DMS 273 (cell line): ENCODE data around the gene SLMAP.

ENCODE experiments used
- DNase-seq: peaks from one replicate; lab custom pipeline; 2025; ENCODE audit not compliant: unreplicated experiment; lab: John Stamatoyannopoulos, UW

SLMAP gene

GRCh38 chr3:57937092-57937491 lies 181.0 kb downstream of the SLMAP start:
- no peak for DNase-seq

DNA sequence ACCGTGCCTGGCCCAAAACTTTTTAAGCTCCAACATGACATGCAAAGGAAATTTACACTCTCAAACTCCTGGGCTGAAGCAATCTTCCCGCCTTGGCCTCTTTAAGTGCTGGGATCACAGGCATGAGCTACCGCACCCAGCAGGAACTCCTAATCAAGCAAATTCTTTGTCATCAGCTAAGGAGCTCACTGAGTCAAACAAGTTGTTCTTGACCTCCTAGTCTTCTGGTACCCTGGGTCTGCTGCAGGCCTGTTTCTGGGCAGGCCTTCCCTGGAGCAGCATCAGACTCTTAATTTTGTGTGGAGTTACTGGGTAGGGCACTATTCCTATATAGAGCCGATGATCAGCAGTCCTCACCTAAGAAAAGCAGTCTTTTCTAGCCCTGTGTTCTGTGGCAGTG lies 183.7 kb downstream of the SLMAP start:
- no peak for DNase-seq

DNA sequence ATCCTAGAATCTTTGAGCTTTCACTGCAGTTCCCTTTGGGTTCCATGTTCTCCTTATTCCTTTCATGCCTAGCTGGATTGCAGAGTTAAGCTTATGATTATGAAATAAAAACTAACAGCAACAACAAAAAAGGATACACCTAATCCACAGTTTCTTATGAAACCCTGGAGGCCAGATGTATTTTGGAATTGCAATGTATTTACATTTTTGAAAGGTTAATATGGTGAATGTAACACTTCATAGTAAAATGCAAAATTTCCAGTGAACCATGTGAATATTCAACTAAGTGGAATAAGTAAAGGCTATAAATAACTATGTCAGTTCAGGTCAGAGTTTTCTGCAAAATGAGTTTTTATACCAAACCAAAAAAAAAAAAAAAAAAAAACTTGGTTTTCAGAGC lies 186.3 kb downstream of the SLMAP start:
- DNase-seq = no peak

DNA sequence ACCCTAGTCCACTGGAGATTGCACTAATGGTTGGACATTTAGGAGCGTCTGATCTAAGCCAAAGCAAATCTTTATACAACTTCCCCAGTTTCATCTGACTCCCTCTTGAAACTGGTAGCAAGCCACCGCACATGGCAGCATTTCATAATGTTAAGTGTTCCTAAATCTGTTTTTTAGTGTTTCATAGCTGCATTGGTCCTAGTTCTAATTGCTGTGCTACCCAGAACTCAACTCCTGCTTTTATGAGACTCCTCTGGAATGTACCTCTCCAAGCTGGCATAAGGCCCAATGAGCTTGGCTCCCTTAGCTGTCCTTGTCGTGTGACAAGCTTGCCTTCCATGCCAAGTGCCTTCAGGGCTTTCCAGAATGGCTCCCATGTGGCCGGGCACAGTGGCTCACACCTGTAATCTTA lies 186.8 kb downstream of the SLMAP start:
- no peak for DNase-seq

DNA sequence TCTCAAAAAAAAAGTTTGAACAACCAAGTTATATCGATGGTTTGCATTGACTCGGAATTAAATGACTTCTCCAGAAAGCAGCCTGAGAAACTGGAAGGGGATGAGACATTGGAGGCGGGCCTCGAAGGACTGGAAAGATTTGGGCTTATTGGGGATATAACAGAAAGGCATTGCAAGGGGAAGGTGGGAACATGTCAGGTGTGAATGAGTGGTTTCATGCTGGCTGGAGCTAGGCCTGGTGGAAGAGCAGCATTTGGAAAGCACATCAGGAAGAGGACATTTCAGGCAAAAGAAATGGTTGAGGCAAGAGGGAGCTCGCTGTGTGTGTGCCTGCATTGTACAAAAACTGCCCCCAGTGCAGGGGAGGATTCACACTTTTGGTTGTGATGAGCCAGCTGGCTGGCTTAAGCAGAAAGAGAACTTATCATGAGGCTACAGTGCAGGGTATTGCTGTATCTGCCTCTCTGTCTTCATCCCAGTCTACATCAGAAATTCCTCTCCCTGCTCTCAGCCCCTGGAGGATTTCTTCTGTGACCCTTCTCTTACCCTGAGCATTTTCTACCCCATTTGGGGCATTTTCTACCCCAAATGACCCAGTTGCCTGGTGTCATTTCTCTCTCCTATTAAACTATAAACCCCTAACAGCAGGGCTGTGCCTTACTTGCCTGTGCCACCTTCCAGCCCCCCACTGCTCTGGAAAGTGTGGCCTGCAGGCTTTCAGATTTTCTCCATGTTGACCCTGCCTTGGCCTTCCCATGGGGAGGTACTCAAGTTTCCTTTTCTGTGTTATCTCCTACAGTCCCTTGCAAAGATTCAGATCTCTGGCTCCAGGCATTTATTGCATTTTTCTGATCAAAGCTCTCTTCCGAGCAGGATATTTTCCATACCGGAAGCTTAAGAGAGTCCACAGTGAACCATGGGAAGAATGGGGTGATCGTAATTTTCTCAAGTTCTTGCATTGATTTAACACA lies 187.7 kb downstream of the SLMAP start:
- no peak for DNase-seq

GRCh38 chr3:57946970-57947381 lies 190.9 kb downstream of the SLMAP start:
- no peak for DNase-seq

- no peak for DNase-seq
Measured at GRCh38 chr3:57948080-57948671, 192.1 kb downstream of the SLMAP start.

GRCh38 chr3:57948781-57949242 lies 192.7 kb downstream of the SLMAP start:
- DNase-seq = no peak

DNA sequence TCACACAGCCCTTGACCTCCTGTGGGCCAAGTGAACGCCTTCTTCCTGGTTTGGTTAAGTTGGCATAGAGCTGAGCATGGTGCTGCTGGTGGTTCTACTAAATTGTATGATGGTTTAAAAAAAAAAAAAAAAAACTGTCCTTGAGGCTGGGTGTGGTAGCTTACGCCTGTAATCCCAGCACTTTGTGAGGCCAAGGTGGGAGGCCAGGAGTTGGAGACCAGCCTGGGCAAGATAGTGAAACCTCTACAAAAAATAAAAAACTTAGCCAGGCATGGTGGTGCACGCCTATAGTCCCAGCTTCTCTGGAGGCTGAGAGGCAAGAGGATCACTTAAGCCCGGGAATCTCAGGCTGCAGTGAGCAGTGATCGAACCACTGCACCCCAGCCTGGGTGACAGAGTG lies 193.2 kb downstream of the SLMAP start:
- DNase-seq = no peak

DNA sequence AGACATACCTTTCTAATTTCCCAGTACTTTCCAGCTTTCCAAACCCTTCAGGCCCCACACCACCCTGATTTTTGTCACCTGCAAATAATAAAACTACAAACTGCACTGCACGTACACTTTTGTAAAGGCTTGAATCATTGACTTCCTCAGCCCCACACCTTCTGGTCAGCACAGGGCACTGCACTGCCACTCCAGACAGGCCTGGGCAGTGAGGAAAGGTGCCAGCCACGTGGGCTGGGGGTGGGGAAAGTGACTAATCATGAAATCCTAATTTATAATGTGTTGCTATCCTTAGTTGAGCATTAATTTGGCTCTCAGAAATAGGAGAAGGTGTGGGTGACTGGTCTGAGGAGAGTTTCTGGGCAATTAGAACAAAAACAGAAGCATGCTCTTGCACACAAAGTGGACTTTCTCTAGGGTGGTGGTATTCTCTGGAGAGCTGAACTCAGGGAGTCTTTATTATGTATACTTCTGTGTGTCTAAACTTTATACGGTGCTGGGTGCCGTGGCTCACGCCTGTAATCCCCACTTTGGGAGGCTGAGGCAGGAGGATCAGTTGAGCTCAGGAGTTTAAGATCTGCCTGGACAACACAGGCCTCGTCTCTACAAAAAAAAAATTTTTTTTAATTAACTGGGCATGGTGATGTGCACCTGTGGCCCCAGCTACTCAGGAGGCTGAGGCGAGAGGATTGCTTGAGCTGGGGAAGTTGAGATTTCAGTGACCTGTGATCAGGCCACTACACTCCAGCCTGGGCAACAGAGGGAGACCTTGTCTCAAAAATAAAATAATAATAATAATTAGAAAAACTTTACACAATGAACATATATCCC lies 193.9 kb downstream of the SLMAP start:
- DNase-seq = no peak

- DNase-seq = no peak
Measured at GRCh38 chr3:57951066-57951882, 195.2 kb downstream of the SLMAP start.

DNA sequence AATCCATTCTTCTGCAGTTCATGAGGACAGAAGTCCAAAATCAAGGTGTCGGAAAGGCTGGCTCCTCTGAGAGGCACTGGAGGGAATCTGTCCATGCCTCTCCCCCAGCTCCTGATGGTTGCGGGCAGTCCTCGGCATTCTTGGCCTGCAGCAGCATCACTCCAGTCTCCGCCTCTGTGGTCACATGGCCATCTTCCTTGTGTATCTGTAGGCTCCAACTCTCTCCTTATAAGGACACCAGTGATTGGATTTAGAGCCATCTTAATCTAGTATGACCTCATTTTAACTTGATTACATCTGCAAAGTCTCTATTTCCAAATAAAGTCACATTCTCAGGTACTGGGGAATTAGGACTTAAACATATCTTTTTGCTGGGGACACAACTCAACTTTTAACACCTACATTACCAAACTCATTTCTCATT lies 196.1 kb downstream of the SLMAP start:
- DNase-seq = peak; percentile 47

DNA sequence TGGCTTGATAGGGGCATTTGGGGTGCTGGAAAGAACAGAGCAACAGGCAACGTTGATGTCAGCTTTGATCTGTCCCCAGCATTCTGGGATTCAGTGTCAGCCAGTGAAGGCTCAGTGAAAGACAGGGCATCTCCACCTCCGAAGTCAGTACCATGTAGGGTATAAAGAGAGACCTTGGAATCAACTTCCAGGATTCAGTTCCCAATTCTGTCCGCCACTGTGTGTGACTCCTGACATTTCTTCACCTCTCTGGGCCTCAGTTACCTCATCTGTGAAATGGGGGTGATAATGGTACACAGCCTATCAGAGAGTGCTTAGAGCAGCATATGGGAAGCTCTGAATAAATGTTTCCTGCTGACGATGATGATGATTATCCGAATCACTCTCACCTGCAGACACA lies 196.5 kb downstream of the SLMAP start:
- no peak for DNase-seq

DNA sequence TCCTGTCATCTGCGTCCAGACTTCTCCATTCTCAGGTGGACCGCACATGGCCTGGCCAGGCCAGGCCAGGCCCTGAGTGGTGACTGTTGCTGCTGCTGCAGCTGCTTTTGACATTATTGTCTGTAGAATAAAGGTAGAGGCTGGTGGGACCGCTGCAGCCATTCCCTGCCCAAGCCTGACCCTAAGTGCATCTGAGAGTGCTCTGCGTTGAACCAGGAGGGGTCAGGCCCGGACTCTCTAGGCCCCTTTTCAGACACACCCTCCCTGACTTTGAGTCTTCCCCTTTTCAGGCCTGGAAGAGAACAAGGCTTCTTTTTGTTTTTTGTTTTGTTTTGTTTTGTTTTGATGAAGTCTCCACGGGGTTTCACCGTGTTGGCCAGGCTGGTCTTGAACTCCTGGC lies 197.5 kb downstream of the SLMAP start:
- DNase-seq = no peak

- DNase-seq = no peak
Measured at GRCh38 chr3:57956119-57956832, 200.2 kb downstream of the SLMAP start.

DNA sequence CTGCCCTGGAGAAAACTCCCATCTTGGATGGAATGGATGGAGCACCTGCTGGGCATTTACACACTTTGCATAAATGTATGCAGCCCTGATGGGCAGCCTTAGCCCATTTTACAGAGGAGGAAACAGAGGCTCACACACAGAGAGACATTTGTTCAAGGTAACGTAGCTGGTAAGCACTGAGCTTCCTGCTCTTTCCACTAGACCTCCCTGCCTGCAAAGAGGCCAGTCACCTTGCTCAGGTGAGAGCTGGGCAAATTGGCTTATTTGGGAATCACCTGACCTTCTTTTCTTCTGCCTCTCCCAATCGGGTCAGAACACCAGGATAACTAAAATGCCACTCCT lies 200.7 kb downstream of the SLMAP start:
- DNase-seq = no peak

DNA sequence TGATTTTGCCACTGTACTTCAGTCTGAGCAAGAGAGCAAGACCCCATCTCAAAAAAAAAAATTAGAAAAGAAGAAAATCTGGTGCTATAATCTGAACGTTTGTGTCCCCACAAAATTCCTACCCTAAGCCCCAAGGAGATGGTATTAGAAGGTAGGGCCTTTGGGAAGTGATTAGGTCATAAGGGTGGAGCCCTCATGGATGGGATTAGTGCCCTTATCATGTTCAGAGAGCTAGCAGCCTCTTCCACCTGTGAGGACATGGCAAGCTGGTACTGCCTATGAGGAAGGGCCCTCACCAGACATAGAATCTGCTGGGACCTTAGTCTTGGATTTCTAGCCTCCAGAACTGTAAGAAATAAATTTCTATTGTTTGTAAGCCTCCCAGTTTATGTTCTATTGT lies 201.7 kb downstream of the SLMAP start:
- no peak for DNase-seq

- no peak for DNase-seq
Measured at GRCh38 chr3:57958642-57959422, 202.7 kb downstream of the SLMAP start.

DNA sequence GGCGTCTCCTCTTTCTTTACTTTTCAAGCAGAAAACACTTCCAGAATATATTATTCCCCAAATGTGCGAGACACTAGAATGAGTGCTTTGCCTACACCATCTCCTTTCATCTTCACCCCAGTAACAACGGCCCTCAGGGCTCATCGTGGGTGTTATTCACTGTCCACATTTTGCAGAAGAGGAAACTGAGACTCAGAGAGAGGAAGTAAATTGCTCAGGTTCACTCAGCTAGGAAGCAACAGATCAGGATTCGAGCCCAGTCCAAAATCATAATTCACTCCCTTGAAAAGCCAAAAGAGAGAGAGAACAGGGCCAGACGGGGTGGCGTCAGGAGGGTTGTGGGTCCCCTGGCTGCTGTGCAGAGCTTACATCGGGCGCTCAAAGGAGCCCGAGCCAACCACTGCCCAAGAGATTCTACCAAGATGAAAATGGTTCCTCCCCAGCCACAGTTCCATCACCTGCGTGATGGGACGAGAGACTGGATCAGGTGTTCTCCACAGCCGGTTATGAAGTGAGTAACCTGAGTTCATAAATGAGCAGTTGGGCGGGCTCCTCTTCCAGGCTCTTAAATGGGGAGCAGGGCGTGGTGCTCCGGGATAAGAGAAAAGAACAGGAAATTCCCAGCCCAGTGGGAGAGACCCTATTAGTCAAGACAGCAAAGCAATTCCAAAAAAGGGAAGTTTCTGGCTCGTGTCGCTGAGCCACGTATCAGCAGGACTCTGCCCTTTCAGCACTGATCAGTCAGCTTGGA lies 203.5 kb downstream of the SLMAP start:
- DNase-seq = no peak
